Medulla oblongata (tissue), 1 donor: ENCODE data around the gene DEFB114.
A peak's percentile ranks its signal among the peaks of the same experiment; 100 is the strongest.

Experiments used
- DNase-seq: peaks from one replicate; pipeline ENCODE4 v3.0.0-alpha.2; 2015; ENCODE audit errors: extremely low spot score

The DEFB114 gene

DNA sequence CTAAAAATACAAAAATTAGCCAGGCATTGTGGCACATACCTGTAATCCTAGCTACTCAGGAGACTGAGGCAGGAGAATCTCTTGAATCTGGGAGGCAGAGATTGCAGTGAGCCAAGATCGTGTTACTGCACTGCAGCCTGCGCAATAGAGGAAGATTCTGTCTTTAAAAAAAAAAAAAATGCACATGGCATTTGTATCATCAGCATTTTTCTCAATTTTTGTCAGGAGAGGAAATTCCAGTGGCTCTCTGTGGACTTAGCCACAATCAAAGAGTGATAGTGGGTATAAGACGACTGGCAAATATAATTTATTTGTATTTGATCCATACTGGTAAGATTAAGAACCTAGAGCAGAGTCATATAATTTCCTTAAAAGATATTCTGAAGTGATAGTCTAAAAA lies 28.6 kb downstream of the DEFB114 start:
- DNase-seq, result no peak

DNA sequence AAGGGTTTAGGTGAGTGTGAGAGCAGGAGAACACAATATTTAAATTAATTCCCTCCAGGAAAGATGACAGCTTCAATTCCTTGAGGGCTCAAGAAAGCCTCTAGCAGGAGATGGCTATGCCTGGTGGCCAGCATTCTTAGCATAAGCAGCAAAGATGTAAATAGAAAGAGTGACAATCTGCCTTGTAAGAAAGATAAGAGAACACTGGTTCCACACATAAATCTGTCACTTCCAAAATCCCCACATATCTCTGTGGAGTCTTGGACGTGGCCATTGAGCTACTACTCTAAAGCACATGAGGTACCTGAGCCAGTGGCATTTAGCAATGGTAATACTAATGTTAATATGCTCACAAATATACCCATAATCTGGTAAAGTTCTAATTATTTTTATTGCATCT lies 29.2 kb downstream of the DEFB114 start:
- DNase-seq, result no peak

DNA sequence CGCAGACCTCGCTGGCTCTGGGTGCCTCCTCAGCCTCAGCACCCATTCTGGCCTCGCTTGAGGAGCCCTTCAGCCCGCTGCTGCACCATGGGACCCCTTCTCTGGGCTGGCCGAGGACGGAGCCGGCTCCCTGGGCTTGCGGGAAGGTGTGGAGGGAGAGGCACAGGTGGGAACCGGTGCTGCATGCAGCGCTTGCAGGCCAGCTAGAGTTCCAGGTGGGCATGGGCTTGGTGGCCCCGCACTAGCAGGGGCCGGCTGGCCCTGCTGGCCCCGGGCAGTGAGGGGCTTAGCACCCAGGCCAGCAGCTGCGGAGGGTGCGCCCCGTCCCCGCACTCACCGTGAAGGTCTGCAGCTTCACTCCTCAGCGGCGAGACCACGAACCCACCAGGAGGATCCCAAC lies 30.4 kb downstream of the DEFB114 start:
- DNase-seq, result no peak

DNA sequence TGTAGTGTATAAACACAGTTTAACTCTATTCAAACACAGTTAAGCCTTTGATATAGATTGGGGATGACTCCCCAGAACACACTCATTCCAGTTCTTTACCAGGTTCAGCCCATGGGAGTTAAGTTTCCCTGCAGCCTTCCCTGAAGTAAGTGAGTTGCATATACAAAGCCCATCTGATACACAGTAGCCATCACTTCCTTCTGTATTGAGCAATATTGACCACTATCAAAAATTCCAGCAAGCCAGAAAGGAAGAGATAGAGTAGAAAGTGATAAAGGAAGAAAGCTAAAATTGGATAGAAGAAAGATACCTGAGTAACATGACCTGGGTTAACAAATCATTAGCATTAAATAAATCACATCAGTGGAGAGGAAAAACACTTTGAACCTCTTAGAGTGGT lies 34.6 kb downstream of the DEFB114 start:
- DNase-seq, result no peak

DNA sequence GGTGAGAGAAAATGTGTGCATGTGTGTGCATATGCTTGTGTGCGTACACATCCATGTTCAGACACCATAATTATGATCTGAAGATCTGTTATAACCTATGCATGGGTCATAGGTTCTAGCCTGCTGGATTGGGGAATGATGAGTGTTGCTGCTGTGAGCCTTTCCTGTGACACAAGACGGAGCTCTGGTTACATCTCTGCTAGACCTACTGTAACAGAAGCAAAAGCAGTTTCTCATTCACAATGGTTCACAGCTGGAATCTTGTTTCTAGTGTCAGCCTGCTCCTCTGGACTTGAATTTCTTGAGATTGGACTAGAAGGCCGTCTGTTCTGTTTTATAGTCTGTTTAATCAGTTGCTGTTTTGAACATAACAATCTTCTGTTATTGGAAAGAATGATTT lies 40.1 kb downstream of the DEFB114 start:
- no peak for DNase-seq

DNA sequence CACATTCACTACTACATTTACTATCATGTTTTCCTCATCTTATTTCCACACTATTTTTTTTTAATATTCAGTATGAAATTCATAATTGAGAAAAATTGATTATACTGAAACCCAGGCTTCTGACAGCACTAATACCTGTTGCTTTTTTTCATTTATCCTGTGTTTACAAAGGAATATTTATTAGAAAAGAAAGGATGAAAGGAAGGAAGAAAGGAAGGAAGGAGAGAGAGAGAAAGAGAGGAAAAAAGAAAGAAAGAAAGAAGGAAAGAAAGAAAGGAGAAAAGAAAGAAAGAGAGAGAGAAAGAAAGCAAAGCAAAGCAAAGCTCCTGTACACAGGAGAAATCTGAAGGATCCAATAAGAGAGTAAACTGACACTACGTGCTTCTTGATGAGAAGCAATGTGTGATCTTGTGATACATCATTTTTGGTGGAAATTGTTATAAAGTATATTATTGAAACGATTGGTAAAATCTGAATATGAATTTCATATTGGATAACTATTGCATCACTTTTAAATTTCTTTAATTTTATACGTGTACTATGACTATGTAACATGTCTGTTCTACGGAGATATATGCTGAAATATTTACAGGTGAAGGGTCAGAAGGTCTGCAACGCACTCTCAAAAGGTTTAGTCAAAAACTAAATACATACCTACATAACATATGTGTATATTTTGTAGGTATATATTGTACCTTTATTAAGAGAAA lies 43.9 kb downstream of the DEFB114 start:
- DNase-seq, result no peak

DNA sequence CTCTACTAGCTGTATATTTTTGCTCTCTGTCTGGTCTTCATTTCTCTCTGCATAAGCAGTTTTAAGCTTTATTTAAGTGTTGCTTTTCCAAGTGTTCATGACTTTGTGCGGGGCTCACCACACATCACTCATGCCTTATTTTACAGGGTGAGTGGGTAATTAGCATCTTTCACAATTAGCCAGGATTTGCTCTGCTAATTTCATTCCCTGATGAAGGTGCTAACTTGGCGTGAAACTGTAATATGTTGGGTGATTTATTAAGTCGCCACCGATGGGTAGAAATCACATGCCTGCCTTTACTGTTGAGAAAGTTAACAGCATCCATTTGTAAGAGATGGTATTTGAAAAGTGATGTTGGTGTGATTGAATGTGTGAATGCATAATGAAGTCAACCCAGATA lies 44.7 kb downstream of the DEFB114 start:
- no peak for DNase-seq

DNA sequence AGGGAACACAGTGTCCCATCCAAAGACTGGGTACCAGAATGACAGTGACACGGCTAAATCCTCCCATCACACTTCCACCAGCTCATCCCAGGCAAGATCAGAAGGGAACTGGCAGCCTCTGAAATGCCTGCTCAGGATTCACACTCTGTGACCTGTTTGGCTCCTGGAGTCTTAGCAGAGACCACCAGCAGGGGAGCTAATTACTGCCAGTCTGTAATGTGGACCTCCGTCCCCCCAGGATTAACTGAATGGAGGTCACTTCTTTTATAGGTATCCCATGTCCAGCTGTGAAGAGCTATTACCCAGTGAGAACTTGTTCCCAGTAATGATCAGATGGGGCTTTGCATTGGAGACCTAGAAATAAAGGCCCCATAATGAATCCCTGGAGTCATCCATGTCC lies 45.2 kb downstream of the DEFB114 start:
- no peak for DNase-seq

DNA sequence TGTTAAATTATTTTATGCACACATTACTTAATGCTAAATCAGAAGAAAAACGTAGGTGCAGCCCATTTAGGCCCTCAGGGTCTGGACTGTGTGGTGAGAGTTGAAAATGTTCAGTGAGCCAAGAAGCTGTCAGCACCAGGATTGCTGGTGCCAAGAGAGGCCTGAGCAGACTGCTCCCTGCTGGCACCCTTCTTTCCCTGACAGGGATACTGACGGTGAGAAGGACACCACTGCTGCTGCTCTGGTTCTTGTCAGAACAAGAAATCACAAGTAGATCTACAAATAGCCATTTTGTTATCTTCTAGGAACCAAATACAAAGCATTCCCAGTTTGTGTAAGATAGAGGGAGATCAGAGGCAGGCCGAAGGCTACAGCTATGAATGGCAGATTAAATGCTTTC lies 48.9 kb downstream of the DEFB114 start:
- peak; percentile 19 for DNase-seq

DNA sequence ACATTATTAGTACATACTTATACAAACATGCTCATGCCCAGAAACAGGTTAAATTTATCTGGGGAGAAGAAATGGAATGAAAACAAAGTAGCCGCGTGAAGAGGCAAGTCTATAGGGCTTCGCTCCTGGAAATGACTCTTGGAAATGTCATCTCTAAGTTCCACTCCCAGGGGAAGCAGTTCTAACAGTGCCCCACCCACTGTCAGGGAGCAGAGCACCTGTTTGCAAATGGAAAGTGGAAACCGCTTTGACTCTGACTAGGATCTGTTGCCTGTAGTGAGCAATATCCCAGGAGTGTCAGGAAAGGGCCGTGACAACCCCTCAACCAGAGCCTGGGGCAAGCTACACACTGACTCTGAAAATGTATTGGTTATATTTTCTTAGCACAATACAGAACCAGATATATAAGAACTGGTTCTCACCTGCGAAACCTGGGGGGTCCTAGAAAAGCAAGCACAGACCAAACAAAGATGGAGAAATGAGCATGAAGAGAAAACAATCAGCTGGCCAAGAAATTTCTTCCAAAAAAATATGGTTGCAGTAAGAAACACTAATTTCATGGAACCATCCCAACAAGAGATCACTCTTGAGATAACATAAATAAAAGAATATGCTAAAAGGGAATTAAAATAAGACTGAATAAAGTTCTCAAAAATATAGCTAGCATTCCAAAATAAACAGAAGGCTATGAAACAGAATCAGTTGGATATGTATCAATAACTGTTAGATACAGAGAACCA lies 50.2 kb downstream of the DEFB114 start:
- no peak for DNase-seq

DNA sequence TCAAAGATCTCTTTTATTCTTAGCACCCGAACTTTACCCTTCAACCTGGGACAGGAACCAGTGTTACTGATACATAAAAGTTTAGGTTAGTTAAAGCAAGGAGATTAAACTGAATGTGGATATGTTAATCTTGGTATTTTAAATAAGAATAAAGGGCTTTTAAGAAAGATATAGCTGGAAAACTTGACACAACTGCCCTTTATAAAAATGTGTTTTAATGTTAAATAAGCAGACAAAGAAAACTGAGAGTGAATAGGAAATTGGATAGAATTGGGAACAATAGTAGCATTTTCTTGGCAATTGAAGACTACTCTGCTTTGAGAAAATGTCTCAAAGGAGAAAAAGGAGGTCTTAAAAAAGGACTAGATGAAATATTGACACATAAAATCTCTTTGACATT lies 51.8 kb downstream of the DEFB114 start:
- no peak for DNase-seq

DNA sequence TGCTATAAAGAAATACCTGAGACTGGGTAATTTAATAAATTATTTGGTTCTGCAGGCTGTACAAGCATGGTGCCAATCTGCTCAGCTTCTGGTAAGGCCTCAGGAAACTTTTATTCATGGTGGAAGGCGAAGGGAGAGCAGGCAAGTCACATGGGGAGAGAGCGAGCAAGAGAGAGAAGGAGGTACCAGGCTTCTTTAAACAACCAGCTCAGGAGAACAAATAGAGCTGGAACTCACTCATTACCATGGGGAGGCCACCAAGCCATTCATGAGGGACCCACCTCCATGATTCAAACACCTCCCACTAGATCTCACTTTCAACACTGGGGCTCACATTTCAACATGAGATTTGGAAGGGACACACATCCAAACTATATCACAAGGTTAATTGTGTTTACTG lies 52.7 kb downstream of the DEFB114 start:
- DNase-seq, result no peak
